ENCODE results near the gene ARHGAP40.

DNA sequence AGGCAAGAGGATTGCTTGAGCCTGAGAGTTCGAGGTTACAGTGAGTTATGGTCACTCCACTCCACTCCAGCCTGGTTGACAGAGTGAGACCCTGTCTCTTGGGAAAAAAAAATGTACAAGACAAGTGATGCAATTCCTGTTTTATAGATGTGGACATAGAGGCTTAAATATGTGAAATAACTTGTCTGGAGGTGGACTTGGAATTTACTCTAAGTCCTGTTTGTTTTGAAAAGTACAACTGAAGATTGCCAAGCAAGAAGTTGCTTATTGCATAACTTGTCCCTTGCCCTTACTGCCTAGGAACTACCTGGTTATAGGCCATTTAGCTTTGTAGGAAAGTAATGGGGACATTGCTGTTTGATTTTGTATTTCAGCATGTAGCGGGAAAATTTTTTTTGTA, 46.6 kb upstream of the ARHGAP40 start:
- TF ChIP-seq CTCF (IDR thresholded peaks at IDR 0.05): no peak
- no peak for TF ChIP-seq EP300 (IDR thresholded peaks at IDR 0.05)
